ENCODE measurements around the gene ABCG5. TPM values are rescaled to one million over a fixed set of nuclear protein-coding genes. Genes with fewer than 3 reads are reported as not detected.

Gene ABCG5
- total and polyA plus RNA-seq, 2 of the 4 experiments (the other 2 are of a cell fraction) = not detected

- in situ Hi-C loops (cut with MboI; ENCODE audit: low sequenced_read_pairs) = no loop called here
- WGBS, 2 experiments (ENCODE audit: extremely low coverage in 2 of 2, insufficient read length in 1 of 2) = no CpG with 5 or more reads among the region's 1 CpG
- dilution Hi-C loops (cut with HindIII; ENCODE audit: low sequenced_read_pairs, unreplicated experiment) = no loop called here
Measured at GRCh38 chr2:43796206-43796605, 42.4 kb downstream of the ABCG5 start.

More at GRCh38 chr2:43796206-43796605, 42.4 kb downstream of the ABCG5 start:
- TF ChIP-seq SMC3 (IDR thresholded peaks at IDR 0.05; ENCODE audit: low read depth, low read length) = no peak
- TF ChIP-seq CEBPB (IDR thresholded peaks at IDR 0.05; ENCODE audit: low read depth, low read length) = no peak
- no peak for TF ChIP-seq RAD21 (IDR thresholded peaks at IDR 0.05; ENCODE audit: low read length)
- no peak for TF ChIP-seq ELK1 (IDR thresholded peaks at IDR 0.05; ENCODE audit: borderline replicate concordance, low read depth, low read length)
- TF ChIP-seq USF2 (IDR thresholded peaks at IDR 0.05; ENCODE audit: low read depth, low read length) = no peak
- no peak for TF ChIP-seq POLR2A (IDR thresholded peaks at IDR 0.05; ENCODE audit: low read depth, low read length)
- no peak for TF ChIP-seq MAFK (IDR thresholded peaks at IDR 0.05; ENCODE audit: low read depth, low read length)
- TF ChIP-seq FOS (IDR thresholded peaks at IDR 0.05; ENCODE audit: low read depth, low read length) = no peak
- no peak for TF ChIP-seq MXI1 (IDR thresholded peaks at IDR 0.05; ENCODE audit: borderline replicate concordance, low read depth, low read length)
- TF ChIP-seq RCOR1 (IDR thresholded peaks at IDR 0.05; ENCODE audit: insufficient replicate concordance, low read length) = no peak
- TF ChIP-seq NFE2L2 (IDR thresholded peaks at IDR 0.05; ENCODE audit: low read depth, low read length) = no peak
- TF ChIP-seq BHLHE40 (IDR thresholded peaks at IDR 0.05; ENCODE audit: low read depth, low read length) = no peak
- TF ChIP-seq CTCF (conservative IDR thresholded peaks at IDR 0.05; ENCODE audit: low read depth, low read length) = no peak
- no peak for TF ChIP-seq MAZ (IDR thresholded peaks at IDR 0.05; ENCODE audit: borderline replicate concordance, low read depth, low read length)
- no peak for TF ChIP-seq CHD1 (IDR thresholded peaks at IDR 0.05; ENCODE audit: low read depth, low read length)
- no peak for TF ChIP-seq RFX5 (IDR thresholded peaks at IDR 0.05; ENCODE audit: low read depth, low read length)
- Histone ChIP-seq H4K5ac (ENCODE audit: low read depth, low read length) (no peak overlapping the region), H3K27me3 (ENCODE audit: control insufficient read depth, insufficient read depth, low read length) (no peaks in the 10 kb centered on the region), H2BK120ac (ENCODE audit: low read depth, low read length) (no peak overlapping the region), H2AK5ac (ENCODE audit: low read depth, low read length) (no peak overlapping the region), H3K18ac (ENCODE audit: low read depth, low read length) (no peak overlapping the region), H3K4me2 (ENCODE audit: low read depth, low read length) (no peak overlapping the region), H2AFZ (replicated peaks; ENCODE audit: low read length, poor library complexity) (no peak overlapping the region), H4K91ac (ENCODE audit: insufficient read depth, low read depth, low read length) (no peak overlapping the region), H3K56ac (ENCODE audit: extremely low read depth, insufficient read depth, low read length) (no peak overlapping the region), H3K4me1 (ENCODE audit: control insufficient read depth, insufficient read depth, low read length) (peaks cover 2% of the 10 kb centered on the region; the same call in 1 of the 2 replicates), H4K20me1 (ENCODE audit: insufficient read depth, low read length) (no peaks in the 10 kb centered on the region), H3K9ac (ENCODE audit: low read depth, low read length) (no peak overlapping the region), H3K27ac (ENCODE audit: insufficient read depth, low read length) (no peak overlapping the region), H2AK9ac (replicated peaks; ENCODE audit: low read depth, low read length, poor library complexity) (no peak overlapping the region), H3K79me1 (ENCODE audit: low read depth in 1 of 2, low read length in 2 of 2) (no peaks in the 10 kb centered on the region), H2BK20ac (ENCODE audit: low read depth, low read length) (no peak overlapping the region), H3K4ac (ENCODE audit: low read depth, low read length) (no peak overlapping the region), H2BK15ac (ENCODE audit: low read depth, low read length) (no peak overlapping the region), H2BK5ac (ENCODE audit: low read depth, low read length, poor library complexity, severe bottlenecking) (no peak overlapping the region), H3K4me3 (ENCODE audit: insufficient read depth, low read depth, low read length) (no peak overlapping the region), H3K9me3 (ENCODE audit: control insufficient read depth, insufficient read depth, low read length) (no peaks in the 10 kb centered on the region), H4K8ac (ENCODE audit: low read depth in 2 of 2, low read length in 2 of 2) (no peak overlapping the region), H3K14ac (replicated peaks; ENCODE audit: low read depth, low read length) (no peak overlapping the region), H3K36me3 (ENCODE audit: control insufficient read depth, insufficient read depth, low read length) (peaks cover 4% of the 10 kb centered on the region), H3K9me1 (ENCODE audit: insufficient read depth, low read length) (no peaks in the 10 kb centered on the region), H3K23ac (ENCODE audit: low read depth, low read length) (no peak overlapping the region)
- no peak for DNase-seq
- no peak for ATAC-seq (ENCODE audit: low read depth)
- intact Hi-C loops (cut with micrococcal nuclease) = no loop called here
- BruUV-seq (replicated peaks) = no TSS peak
- ChIA-PET CTCF (interaction anchor here (0.6 kb wide), 2 partner anchors 160 to 248 kb away, joined by 3 read pairs; no protein-coding TSS in a partner anchor), POLR2A (ENCODE audit: unreplicated experiment) (no interaction called here)

Measured in IMR-90 (cell line).